GM12892 (cell line): ENCODE data around the gene KCTD16.

Experiments used
- POLR2A ChIP-seq: IDR thresholded peaks from 2 replicates; pipeline ENCODE4 v1.6.1; 2011; ENCODE audit warnings: low read depth, low read length, control low read depth
- POLR2AphosphoS5 ChIP-seq: IDR thresholded peaks from 2 replicates; pipeline ENCODE4 v1.6.1; 2011; ENCODE audit warnings: low read depth, low read length, control low read depth

DNA sequence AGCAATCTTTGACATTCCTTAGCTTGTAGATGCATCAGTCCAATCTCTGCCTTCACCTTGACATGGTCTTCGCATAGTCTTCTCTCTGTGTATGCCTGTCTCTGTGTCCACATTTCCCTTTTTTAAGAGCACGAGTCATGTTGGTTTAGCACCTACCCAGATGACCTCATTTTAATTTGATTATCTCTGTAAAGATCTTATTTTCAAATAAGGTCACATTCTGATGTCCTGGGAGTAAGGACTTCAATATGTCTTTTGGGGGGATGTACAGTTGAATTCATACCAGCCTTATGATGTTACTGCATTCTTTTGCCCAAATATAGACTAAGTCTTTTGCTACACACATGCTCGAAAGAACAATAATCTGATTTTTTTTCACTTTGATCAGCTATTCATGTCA, 6.9 kb downstream of the KCTD16 start:
- TF ChIP-seq POLR2AphosphoS5 = no peak
- no peak for TF ChIP-seq POLR2A
